Measurements from ENCODE around the gene GXYLT2.

The GXYLT2 gene

GRCh38 chr3:72941245-72941644 lies 53.4 kb downstream of the GXYLT2 start:
- DNase-seq = no peak

- DNase-seq = no peak
Observed at GRCh38 chr3:72942427-72942826, 54.6 kb downstream of the GXYLT2 start.

GRCh38 chr3:72944696-72945095 lies 56.9 kb downstream of the GXYLT2 start:
- no peak for DNase-seq

GRCh38 chr3:72947715-72948490 lies 60.1 kb downstream of the GXYLT2 start:
- DNase-seq = no peak

- DNase-seq = no peak
Observed at GRCh38 chr3:72949016-72949415, 61.2 kb downstream of the GXYLT2 start.

- DNase-seq = no peak
Observed at GRCh38 chr3:72950372-72950771, 62.5 kb downstream of the GXYLT2 start.

GRCh38 chr3:72950801-72951200 lies 63.0 kb downstream of the GXYLT2 start:
- DNase-seq = no peak

GRCh38 chr3:72951259-72951722 lies 63.4 kb downstream of the GXYLT2 start:
- peak in 1 of 2 donors; percentile 12 for DNase-seq

GRCh38 chr3:72953325-72953956 lies 65.6 kb downstream of the GXYLT2 start:
- no peak for DNase-seq

GRCh38 chr3:72957297-72957696 lies 69.5 kb downstream of the GXYLT2 start:
- DNase-seq = no peak

GRCh38 chr3:72959336-72959735 lies 71.5 kb downstream of the GXYLT2 start:
- DNase-seq = no peak

- DNase-seq = peak in 1 of 2 donors; percentile 19
Observed at GRCh38 chr3:72960812-72961518, 73.1 kb downstream of the GXYLT2 start.

GRCh38 chr3:72961752-72962151 lies 73.9 kb downstream of the GXYLT2 start:
- DNase-seq = no peak

- DNase-seq = no peak
Observed at GRCh38 chr3:72962317-72962716, 74.5 kb downstream of the GXYLT2 start.

GRCh38 chr3:72964633-72965032 lies 76.8 kb downstream of the GXYLT2 start:
- DNase-seq = no peak

- no peak for DNase-seq
Observed at GRCh38 chr3:72968266-72968664, 80.4 kb downstream of the GXYLT2 start.

- DNase-seq = no peak
Observed at GRCh38 chr3:72969766-72970165, 81.9 kb downstream of the GXYLT2 start.

GRCh38 chr3:72970942-72971341 lies 83.1 kb downstream of the GXYLT2 start:
- DNase-seq = no peak

- DNase-seq = no peak
Observed at GRCh38 chr3:72972706-72973030, 84.8 kb downstream of the GXYLT2 start.

- DNase-seq = no peak
Observed at GRCh38 chr3:72973031-72973723, 85.3 kb downstream of the GXYLT2 start.

- no peak for DNase-seq
Observed at GRCh38 chr3:72973786-72974185, 85.9 kb downstream of the GXYLT2 start.

GRCh38 chr3:72974956-72975355 lies 87.1 kb downstream of the GXYLT2 start:
- no peak for DNase-seq

- DNase-seq = no peak
Observed at GRCh38 chr3:72976281-72976741, 88.5 kb downstream of the GXYLT2 start.
